ENCODE results near the gene RLF.
"Not testable (repeated sequence)": the region's sequence is repeated elsewhere in the genome, so short reads cannot be mapped to it uniquely, and the experiment has no call there.

Gene RLF

GRCh38 chr1:40174788-40175187 lies 13.6 kb downstream of the RLF start:
- no peak for DNase-seq (ENCODE audit: low spot score)

- DNase-seq (ENCODE audit: low spot score) = not testable (repeated sequence)
Measured at GRCh38 chr1:40176989-40177388, 15.8 kb downstream of the RLF start.

DNA sequence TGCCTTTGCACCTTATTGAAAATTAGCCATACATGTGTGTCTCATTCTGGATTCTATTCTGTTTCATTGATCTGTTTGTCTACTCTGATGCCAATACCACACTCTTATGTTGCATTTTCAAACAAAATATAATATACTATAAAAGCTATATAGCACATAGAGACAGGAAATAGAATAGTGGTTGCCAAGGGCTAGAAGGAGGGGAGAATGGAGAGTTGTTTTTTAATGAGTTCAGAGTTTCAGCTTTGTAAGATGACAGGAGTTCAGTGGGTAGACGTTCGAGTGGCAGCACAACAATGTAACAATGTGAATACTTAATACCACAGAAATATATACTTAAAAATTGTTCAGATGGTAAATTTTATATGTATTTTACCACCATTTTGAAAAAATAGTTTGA lies 17.0 kb downstream of the RLF start:
- DNase-seq (ENCODE audit: low spot score) = no peak

- no peak for DNase-seq (ENCODE audit: low spot score)
Measured at GRCh38 chr1:40179496-40180089, 18.4 kb downstream of the RLF start.

- DNase-seq (ENCODE audit: low spot score) = peak; percentile 37
Measured at GRCh38 chr1:40183055-40183710, 22.0 kb downstream of the RLF start.

DNA sequence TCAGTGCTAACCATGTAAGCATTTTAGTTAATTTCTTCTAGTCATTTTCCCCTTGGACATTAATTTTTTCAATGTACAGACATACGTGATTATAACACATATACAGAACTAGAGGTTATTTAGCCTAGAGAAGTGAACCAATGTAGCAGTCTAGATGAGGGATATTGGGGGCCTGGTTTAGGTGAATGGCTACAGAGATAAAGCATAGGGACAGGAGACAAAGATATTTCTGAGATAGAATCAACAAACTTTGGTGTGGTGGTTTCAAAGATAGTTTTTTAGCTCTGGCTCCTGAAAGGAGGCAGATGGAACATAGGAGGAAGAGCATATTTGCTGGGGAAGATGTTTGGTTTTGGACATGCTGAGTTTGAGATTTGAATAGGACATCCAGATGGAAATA lies 23.0 kb downstream of the RLF start:
- no peak for DNase-seq (ENCODE audit: low spot score)

- peak; percentile 71 for DNase-seq (ENCODE audit: low spot score)
Measured at GRCh38 chr1:40185951-40186864, 25.0 kb downstream of the RLF start.

DNA sequence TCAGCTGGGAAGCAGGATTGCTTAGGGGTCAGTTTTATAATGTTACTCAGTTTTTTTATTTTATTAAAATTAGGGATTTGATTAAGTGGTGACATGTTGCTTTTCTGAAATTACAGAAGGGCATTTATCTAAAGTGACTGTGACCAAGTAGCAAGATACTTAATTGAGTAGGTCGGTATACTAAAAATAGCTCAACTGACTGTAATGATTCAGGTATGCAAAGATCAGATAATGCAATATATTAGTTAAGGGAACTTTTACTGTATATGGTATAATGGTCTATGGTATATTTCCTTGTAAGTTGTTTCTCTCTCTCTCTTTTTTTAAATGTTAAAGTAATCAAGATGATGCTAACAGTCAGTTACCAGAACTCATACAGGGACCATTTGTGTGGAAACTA lies 26.2 kb downstream of the RLF start:
- no peak for DNase-seq (ENCODE audit: low spot score)

DNA sequence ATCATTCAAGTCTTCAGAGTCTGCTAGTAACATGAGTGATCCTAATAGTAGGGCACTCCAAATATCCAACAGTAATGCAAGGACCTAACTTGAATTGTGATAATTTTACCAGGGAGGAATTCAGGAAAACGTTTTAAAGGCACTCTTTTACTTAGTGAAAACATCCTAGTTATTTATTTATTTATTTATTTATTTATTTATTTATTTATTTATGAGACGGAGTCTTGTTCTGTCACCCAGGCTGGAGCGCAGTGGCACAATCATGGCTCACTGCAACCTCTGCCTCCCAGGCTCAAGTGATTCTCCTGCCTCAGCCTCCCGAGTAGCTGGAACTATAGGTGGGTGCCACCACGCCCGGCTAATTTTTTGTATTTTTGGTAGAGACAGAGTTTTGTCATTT lies 33.5 kb downstream of the RLF start:
- DNase-seq (ENCODE audit: low spot score) = not testable (repeated sequence)

- DNase-seq (ENCODE audit: low spot score) = no peak
Measured at GRCh38 chr1:40197656-40198055, 36.5 kb downstream of the RLF start.

GRCh38 chr1:40199126-40199525 lies 37.9 kb downstream of the RLF start:
- DNase-seq (ENCODE audit: low spot score) = no peak

GRCh38 chr1:40204856-40205255 lies 43.7 kb downstream of the RLF start:
- no peak for DNase-seq (ENCODE audit: low spot score)

- no peak for DNase-seq (ENCODE audit: low spot score)
Measured at GRCh38 chr1:40210511-40211204, 49.5 kb downstream of the RLF start.

GRCh38 chr1:40218333-40218732 lies 57.1 kb downstream of the RLF start:
- DNase-seq (ENCODE audit: low spot score) = no peak

DNA sequence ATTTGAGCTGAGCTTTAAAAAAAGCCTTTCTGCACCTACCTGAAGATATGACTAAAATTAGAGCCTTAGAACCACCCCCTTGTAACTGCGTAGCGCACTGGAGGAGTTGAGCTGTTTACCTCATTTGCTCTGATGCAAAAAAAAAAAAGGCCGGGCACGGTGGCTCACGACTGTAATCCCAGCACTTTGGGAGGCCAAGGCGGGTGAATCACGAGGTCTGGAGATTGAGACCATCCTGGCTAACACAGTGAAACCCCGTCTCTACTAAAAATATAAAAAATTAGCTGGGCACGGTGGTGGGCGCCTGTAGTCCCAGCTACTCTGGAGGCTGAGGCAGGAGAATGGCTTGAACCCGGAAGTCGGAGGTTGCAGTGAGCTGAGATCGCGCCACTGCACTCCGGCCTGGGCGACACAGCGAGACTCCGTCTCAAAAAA lies 60.3 kb downstream of the RLF start:
- DNase-seq (ENCODE audit: low spot score) = not testable (repeated sequence)

GRCh38 chr1:40221977-40222772 lies 61.0 kb downstream of the RLF start:
- no peak for DNase-seq (ENCODE audit: low spot score)

DNA sequence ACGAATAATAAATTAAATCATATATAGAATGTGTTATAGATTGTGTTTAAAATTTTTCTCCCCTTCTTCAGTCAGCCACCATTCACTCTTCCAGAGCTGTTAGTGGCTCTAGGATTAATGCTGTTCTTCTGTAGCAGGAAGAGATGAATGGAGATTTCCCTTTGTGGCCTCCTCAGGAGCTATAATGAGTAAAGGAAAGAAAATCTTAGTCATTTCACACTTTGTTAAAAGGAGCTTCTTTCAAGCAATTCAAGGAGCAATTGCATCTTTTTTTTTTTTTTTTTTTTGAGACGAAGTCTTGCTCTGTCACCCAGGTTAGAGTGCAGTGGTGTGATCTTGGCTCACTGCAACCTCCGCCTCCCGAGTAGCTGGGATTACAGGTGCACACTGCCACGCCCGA lies 62.9 kb downstream of the RLF start:
- no peak for DNase-seq (ENCODE audit: low spot score)

DNA sequence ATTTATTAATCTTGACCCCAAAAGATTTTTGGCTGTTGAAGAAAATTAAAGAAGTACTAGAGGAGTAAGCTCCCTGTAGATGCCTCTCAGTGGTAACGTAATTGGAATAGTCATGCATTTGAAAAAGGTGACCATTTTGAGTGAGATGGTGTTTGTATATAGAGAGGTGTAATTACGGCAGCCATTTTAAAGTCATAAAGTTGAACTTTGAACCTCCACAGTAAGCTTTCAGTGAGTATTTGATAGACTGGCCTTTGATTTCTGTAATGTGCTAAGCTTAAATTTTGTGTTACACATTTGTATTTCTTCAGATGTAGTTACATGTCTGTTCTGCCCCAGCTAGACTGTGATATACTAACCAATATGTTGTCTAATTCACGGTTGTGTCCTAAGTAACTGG lies 65.0 kb downstream of the RLF start:
- DNase-seq (ENCODE audit: low spot score) = no peak

GRCh38 chr1:40232444-40232843 lies 71.3 kb downstream of the RLF start:
- DNase-seq (ENCODE audit: low spot score) = no peak

DNA sequence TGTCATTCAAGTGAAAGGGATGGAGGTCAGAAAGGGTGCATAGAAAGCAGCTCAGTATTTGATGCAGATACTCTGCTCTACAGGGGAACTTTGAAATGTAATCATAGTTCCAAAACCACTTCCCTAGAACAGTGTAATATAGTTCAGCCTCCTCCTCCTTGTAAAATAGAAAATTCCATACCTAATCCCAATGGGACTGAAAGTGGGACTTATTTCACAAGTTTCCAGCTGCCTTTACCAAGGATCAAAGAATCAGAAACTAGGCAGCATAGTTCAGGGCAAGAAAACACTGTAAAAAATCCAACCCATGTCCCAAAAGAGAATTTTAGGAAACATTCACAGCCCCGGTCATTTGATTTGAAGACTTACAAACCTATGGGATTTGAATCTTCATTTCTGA lies 78.4 kb downstream of the RLF start:
- no peak for DNase-seq (ENCODE audit: low spot score)

DNA sequence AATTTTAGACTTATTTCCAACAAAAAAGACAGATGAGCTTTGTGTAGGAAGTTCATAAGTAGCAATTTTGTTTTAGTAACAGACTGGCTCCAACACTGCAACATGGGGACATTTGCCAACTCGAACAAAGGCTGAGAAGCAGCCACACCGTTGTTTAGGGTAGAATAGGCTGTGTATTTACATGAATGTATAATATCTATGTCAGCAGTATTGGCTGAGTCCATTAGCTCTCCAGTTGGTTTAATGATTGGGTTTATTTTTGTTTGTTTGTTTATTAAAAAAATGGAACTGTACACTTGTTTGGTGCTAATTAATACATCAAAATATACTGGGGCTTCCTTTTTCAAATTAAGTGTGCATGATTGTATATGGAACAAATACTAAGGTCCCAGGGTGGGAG lies 79.2 kb downstream of the RLF start:
- DNase-seq (ENCODE audit: low spot score) = no peak

GRCh38 chr1:40241362-40241761 lies 80.2 kb downstream of the RLF start:
- DNase-seq (ENCODE audit: low spot score) = no peak

Data from Ammon's horn (tissue), 1 donor.